Astrocyte (in vitro differentiated cells and primary cell): Measurements from ENCODE around the gene NUP58. TPM values are rescaled to one million over a fixed set of nuclear protein-coding genes. Genes with fewer than 3 reads are reported as not detected.

ENCODE experiments used
- DNase-seq: peaks from one replicate; pipeline ENCODE4 v3.0.0-alpha.2; 2010; ENCODE audit warnings: low read depth
- FAIRE-seq: peaks from 2 replicates; lab custom pipeline; 2011; peaks lifted over from hg19 to GRCh38; lab: Jason Lieb, UNC
- H2AFZ ChIP-seq: 2 replicates; pipeline ENCODE4 v1.6.0; 2012; ENCODE audit warnings: low read depth, low read length, inconsistent platforms
- H3K27ac ChIP-seq: 2 replicates; pipeline ENCODE4 v1.5.1; 2011; ENCODE audit warnings: low read depth, low read length, inconsistent platforms
- H3K27me3 ChIP-seq: 2 replicates; pipeline ENCODE4 v1.6.0; 2011; ENCODE audit warnings: low read length, inconsistent platforms; ENCODE audit not compliant: insufficient read depth
- H3K36me3 ChIP-seq: 2 replicates; pipeline ENCODE4 v1.5.1; 2011; ENCODE audit warnings: low read length, inconsistent platforms; ENCODE audit not compliant: insufficient read depth
- H3K4me1 ChIP-seq: 2 replicates; pipeline ENCODE4 v1.5.1; 2011; ENCODE audit warnings: low read length, inconsistent platforms; ENCODE audit not compliant: insufficient read depth
- H3K4me2 ChIP-seq: 2 replicates; pipeline ENCODE4 v1.6.0; 2012; ENCODE audit warnings: low read length, inconsistent platforms
- H3K4me3 ChIP-seq: 2 replicates; pipeline ENCODE4 v1.5.1; 2011; ENCODE audit warnings: low read depth, mild to moderate bottlenecking, low read length, inconsistent platforms; ENCODE audit not compliant: insufficient read depth
- H3K79me2 ChIP-seq: 2 replicates; pipeline ENCODE4 v1.6.0; 2012; ENCODE audit warnings: mild to moderate bottlenecking, low read length, inconsistent platforms; ENCODE audit not compliant: insufficient read depth
- H3K9ac ChIP-seq: 2 replicates; pipeline ENCODE4 v1.6.0; 2012; ENCODE audit warnings: mild to moderate bottlenecking, low read length, inconsistent platforms
- H3K9me3 ChIP-seq: 2 replicates; pipeline ENCODE4 v1.5.1; 2012; ENCODE audit warnings: low read depth, mild to moderate bottlenecking, low read length, inconsistent platforms; ENCODE audit not compliant: insufficient read depth
- H4K20me1 ChIP-seq: 2 replicates; pipeline ENCODE4 v1.6.0; 2012; ENCODE audit warnings: low read length, inconsistent platforms; ENCODE audit not compliant: insufficient read depth
- H3K27ac Mint-ChIP-seq: one replicate; pipeline ENCODE4 v1.8.0; 2021; ENCODE audit warnings: mild to moderate bottlenecking, mixed read lengths; ENCODE audit not compliant: unreplicated experiment
- H3K27me3 Mint-ChIP-seq: one replicate; pipeline ENCODE4 v1.8.0; 2021; ENCODE audit warnings: low read depth, mixed read lengths; ENCODE audit not compliant: unreplicated experiment
- H3K36me3 Mint-ChIP-seq: one replicate; pipeline ENCODE4 v1.8.0; 2021; ENCODE audit warnings: low read depth, mixed read lengths; ENCODE audit not compliant: unreplicated experiment
- H3K4me1 Mint-ChIP-seq: one replicate; pipeline ENCODE4 v1.8.0; 2021; ENCODE audit warnings: low read depth, mixed read lengths; ENCODE audit not compliant: unreplicated experiment
- H3K4me3 Mint-ChIP-seq: one replicate; pipeline ENCODE4 v1.8.0; 2021; ENCODE audit warnings: mild to moderate bottlenecking, moderate library complexity, mixed read lengths; ENCODE audit not compliant: unreplicated experiment
- H3K9me3 Mint-ChIP-seq: one replicate; pipeline ENCODE4 v1.8.0; 2021; ENCODE audit warnings: mild to moderate bottlenecking, mixed read lengths; ENCODE audit not compliant: unreplicated experiment
- EZH2 ChIP-seq: IDR thresholded peaks from 2 replicates; pipeline ENCODE4 v1.6.1; 2012; ENCODE audit warnings: mild to moderate bottlenecking, low read length, inconsistent platforms; ENCODE audit not compliant: insufficient read depth
- total RNA-seq: library from RNA; stranded (reverse); gene quantifications from 2 replicates; pipeline ENCODE4 v1.2.1, GENCODE V29; 2021
- TF ChIP-seq, protein P1 (sequence below): IDR thresholded peaks from 2 replicates; pipeline ENCODE4 v1.5.1; 2011; ENCODE audit warnings: low read depth, mild to moderate bottlenecking, inconsistent platforms, low read length, moderate library complexity; ENCODE audit not compliant: insufficient read depth

The NUP58 gene
- total RNA-seq, 1 donor from 2014 or later = 53.2 TPM

DNA sequence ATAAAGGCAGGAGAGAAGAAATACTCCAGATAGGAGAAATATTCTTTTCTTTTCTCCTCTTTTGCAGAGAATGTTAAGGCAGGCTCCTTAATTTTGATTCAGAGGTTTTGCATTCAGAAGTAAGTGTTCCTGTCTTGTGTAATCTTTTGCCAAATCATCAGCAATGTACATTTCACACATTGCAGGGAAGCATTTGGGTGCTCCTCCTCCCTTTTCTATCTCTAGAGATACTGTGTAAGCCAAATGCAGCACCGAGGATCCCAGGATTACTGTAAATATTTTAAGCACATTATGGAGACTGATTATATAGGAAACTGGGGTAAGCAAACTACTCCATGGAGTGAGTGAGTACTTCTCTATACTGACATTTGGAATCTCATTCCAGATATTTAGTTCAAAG lies 77.6 kb downstream of the NUP58 start:
- no peak for DNase-seq
- H3K27me3 ChIP-seq = peaks cover 13% of the 10 kb centered on the region
- H3K9ac ChIP-seq = no peak overlapping the region
- Mint-ChIP-seq H3K27me3 (peaks cover 6% of the 10 kb centered on the region), H3K27ac (no peak overlapping the region), H3K36me3 (no peaks in the 10 kb centered on the region), H3K9me3 (no peaks in the 10 kb centered on the region), H3K4me1 (peaks cover 3% of the 10 kb centered on the region), H3K4me3 (no peak overlapping the region)
- no peaks in the 10 kb centered on the region for H3K4me1 ChIP-seq
- H3K27ac ChIP-seq = no peak overlapping the region
- FAIRE-seq = no peak
- H3K36me3 ChIP-seq = no peaks in the 10 kb centered on the region
- no peaks in the 10 kb centered on the region for H3K79me2 ChIP-seq
- no peak overlapping the region for H2AFZ ChIP-seq
- no peak overlapping the region for H3K4me3 ChIP-seq
- no peak overlapping the region for H3K4me2 ChIP-seq
- TF ChIP-seq, protein P1, sequence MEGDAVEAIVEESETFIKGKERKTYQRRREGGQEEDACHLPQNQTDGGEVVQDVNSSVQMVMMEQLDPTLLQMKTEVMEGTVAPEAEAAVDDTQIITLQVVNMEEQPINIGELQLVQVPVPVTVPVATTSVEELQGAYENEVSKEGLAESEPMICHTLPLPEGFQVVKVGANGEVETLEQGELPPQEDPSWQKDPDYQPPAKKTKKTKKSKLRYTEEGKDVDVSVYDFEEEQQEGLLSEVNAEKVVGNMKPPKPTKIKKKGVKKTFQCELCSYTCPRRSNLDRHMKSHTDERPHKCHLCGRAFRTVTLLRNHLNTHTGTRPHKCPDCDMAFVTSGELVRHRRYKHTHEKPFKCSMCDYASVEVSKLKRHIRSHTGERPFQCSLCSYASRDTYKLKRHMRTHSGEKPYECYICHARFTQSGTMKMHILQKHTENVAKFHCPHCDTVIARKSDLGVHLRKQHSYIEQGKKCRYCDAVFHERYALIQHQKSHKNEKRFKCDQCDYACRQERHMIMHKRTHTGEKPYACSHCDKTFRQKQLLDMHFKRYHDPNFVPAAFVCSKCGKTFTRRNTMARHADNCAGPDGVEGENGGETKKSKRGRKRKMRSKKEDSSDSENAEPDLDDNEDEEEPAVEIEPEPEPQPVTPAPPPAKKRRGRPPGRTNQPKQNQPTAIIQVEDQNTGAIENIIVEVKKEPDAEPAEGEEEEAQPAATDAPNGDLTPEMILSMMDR = no peak
- no peak for TF ChIP-seq EZH2
- no peaks in the 10 kb centered on the region for H4K20me1 ChIP-seq
- H3K9me3 ChIP-seq = no peaks in the 10 kb centered on the region

DNA sequence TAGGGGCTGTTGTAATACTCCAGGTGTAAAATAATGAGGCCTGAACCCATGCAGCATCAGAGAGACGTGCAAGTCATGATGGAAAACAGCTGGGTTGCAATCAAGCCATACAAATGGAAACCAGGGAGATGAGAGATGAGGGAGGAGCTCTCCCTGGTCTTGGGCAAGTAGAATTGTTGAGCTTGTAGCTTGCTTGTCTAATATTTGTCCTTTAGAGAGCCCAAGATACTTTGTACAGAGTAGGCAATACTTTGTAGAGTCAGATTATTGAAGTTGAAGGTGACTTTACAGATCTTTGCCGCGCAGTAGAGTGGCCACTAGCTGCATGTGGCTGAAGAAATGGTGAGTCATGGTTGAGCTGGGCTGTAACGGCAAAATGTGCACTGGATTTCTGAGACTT lies 78.7 kb downstream of the NUP58 start:
- Histone ChIP-seq H3K4me1 (no peaks in the 10 kb centered on the region), H3K4me2 (no peak overlapping the region), H4K20me1 (no peaks in the 10 kb centered on the region), H3K9me3 (no peaks in the 10 kb centered on the region), H3K27ac (no peak overlapping the region), H3K79me2 (no peaks in the 10 kb centered on the region), H3K9ac (no peak overlapping the region), H3K4me3 (no peak overlapping the region), H2AFZ (no peak overlapping the region), H3K36me3 (no peaks in the 10 kb centered on the region), H3K27me3 (peaks cover 5% of the 10 kb centered on the region)
- TF ChIP-seq EZH2 = no peak
- TF ChIP-seq, protein P1 = no peak
- Mint-ChIP-seq H3K27me3 (no peaks in the 10 kb centered on the region), H3K4me1 (peaks cover 3% of the 10 kb centered on the region), H3K4me3 (no peak overlapping the region), H3K36me3 (no peaks in the 10 kb centered on the region), H3K9me3 (no peaks in the 10 kb centered on the region), H3K27ac (no peak overlapping the region)
- FAIRE-seq = no peak
- no peak for DNase-seq

DNA sequence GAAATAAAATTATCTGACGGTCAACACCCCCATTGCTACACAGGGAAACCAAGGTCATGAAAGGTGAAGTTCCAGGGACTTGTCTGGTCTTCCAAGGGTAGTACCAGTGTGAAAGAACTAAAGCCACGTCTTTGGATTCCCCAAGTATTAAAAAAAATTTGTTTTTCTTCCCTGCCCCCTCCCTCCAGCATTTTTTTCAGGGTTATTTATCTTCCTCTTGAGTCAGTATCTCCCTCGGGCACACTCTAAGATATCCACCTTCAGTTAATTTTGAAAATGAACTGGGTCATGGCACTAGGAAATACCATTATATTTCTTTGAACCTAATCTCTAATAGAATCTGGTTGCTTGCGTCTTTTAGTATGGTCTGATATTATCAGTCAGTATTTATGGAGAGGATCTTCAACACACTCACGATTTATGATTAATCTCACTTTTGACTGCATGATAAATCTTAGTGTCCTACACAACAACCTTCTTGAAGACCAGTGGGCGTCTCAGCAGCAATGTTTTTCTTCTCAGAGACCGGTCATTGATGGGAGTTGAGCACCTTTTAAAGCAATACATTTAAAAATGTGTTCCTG lies 79.4 kb downstream of the NUP58 start:
- Mint-ChIP-seq H3K27me3 (no peaks in the 10 kb centered on the region), H3K4me3 (no peak overlapping the region), H3K9me3 (no peaks in the 10 kb centered on the region), H3K4me1 (peaks cover 3% of the 10 kb centered on the region), H3K27ac (no peak overlapping the region), H3K36me3 (no peaks in the 10 kb centered on the region)
- Histone ChIP-seq H3K4me2 (no peak overlapping the region), H3K9ac (no peak overlapping the region), H3K4me3 (no peak overlapping the region), H3K79me2 (no peaks in the 10 kb centered on the region), H3K4me1 (no peaks in the 10 kb centered on the region), H3K27ac (no peak overlapping the region), H3K9me3 (no peaks in the 10 kb centered on the region), H3K27me3 (peaks cover 2% of the 10 kb centered on the region), H4K20me1 (no peaks in the 10 kb centered on the region), H2AFZ (no peak overlapping the region), H3K36me3 (no peaks in the 10 kb centered on the region)
- FAIRE-seq (no peak), DNase-seq (no peak)
- TF ChIP-seq, protein P1 = no peak
- TF ChIP-seq EZH2 = no peak
